Right atrium auricular region (tissue), 2 donors: Measurements from ENCODE around the gene CLK3. TPM values are rescaled to one million over a fixed set of nuclear protein-coding genes. Genes with fewer than 3 reads are reported as not detected.
"Not testable (repeated sequence)": the region's sequence is repeated elsewhere in the genome, so short reads cannot be mapped to it uniquely, and the experiment has no call there.

ENCODE experiments used
- DNase-seq: peaks from one replicate; pipeline ENCODE4 v3.0.0-alpha.2; 2019; ENCODE audit warnings: low spot score
- H3K27ac ChIP-seq, 2 donors: fragments of 200-600 bp; sonication (generic); 1 replicate in 1 of 2; 2 replicates in 1 of 2; pipeline ENCODE4 v1.5.1; 2016 to 2019
- H3K27me3 ChIP-seq, 2 donors: fragments of 200-600 bp; sonication (generic); one replicate each; pipeline versions ENCODE4 v1.5.1 to v1.6.0; 2017 to 2019
- H3K36me3 ChIP-seq: fragments of 200-600 bp; sonication (generic); one replicate; pipeline ENCODE4 v1.5.1; 2016
- H3K4me1 ChIP-seq, 2 donors: fragments of 200-600 bp; sonication (generic); one replicate each; pipeline versions ENCODE4 v1.5.1 to v1.6.0; 2017 to 2019
- H3K4me3 ChIP-seq, 2 donors: fragments of 200-600 bp; sonication (generic); 1 replicate in 1 of 2; 2 replicates in 1 of 2; pipeline ENCODE4 v1.5.1; 2017 to 2019; ENCODE audit warnings: mild to moderate bottlenecking in 1 of 2, moderate library complexity in 1 of 2
- H3K9me3 ChIP-seq, 2 donors: fragments of 200-600 bp; sonication (generic); one replicate each; pipeline ENCODE4 v1.5.1; 2019
- total RNA-seq, 2 donors: library from RNA; depleted of rRNA; stranded (reverse); fragments of >200 nt; gene quantifications; one replicate each; pipeline ENCODE4 v1.1.0, GENCODE V29; 2016
- TF ChIP-seq, protein P1 (sequence below), 2 donors: fragments of 200-600 bp; sonication (generic); IDR thresholded peaks; one replicate each; pipeline ENCODE4 v1.5.1; 2019; ENCODE audit warnings: antibody characterized with exemption in 2 of 2

CLK3 gene
- total RNA-seq, 2 donors from 2014 or later: 52.8 to 59.2 TPM

DNA sequence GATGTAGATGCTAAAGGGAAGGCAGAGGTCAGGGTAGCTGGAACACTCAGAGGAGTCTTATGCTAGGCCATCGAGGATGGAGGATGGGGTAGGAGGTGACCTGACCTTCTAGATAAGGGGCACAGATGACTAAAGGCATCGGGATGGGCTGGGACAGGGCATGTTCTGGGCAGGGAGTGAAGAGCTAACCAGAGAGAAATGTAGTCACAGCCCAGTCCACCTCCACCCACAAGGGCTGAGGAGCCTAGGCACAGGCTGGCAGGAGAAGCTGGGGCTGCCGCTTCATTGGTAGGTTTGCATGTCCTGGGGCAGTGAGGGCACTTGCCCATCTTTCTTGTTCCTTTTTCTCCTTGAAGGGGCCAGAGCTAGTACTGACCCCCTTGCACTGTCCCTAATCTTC, 12.6 kb downstream of the CLK3 start:
- DNase-seq: no peak
- no peak overlapping the region for H3K27ac ChIP-seq
- H3K36me3 ChIP-seq: peaks cover 90% of the 10 kb centered on the region

DNA sequence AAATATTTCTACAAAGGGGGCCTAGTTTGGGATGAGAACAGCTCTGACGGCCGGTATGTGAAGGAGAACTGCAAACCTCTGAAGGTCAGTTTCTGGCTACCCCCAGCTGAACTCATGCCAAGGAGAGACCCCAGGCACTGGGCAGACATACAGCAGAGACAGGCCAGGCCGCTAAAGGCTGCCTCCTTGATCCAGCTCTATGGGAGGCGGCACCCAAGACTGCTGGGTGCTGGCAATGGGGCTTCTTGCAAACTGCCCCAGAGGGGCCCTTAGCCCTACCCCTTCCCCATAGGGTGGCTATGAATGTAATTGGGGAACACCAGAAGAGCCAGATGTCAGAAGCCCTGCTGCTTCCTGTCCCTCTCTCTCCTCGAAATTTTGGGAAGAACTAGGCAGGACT, 13.3 kb downstream of the CLK3 start:
- Histone ChIP-seq H3K4me1 (no peaks in the 10 kb centered on the region), H3K27ac (no peak overlapping the region), H3K9me3 (no peaks in the 10 kb centered on the region), H3K27me3 (no peaks in the 10 kb centered on the region), H3K4me3 (no peak overlapping the region), H3K36me3 (peaks cover 83% of the 10 kb centered on the region)
- TF ChIP-seq, protein P1, sequence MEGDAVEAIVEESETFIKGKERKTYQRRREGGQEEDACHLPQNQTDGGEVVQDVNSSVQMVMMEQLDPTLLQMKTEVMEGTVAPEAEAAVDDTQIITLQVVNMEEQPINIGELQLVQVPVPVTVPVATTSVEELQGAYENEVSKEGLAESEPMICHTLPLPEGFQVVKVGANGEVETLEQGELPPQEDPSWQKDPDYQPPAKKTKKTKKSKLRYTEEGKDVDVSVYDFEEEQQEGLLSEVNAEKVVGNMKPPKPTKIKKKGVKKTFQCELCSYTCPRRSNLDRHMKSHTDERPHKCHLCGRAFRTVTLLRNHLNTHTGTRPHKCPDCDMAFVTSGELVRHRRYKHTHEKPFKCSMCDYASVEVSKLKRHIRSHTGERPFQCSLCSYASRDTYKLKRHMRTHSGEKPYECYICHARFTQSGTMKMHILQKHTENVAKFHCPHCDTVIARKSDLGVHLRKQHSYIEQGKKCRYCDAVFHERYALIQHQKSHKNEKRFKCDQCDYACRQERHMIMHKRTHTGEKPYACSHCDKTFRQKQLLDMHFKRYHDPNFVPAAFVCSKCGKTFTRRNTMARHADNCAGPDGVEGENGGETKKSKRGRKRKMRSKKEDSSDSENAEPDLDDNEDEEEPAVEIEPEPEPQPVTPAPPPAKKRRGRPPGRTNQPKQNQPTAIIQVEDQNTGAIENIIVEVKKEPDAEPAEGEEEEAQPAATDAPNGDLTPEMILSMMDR (IDR thresholded peaks at IDR 0.05): no peak
- DNase-seq: no peak

More for the DNA sequence above, 12.6 kb downstream of the CLK3 start:
- Histone ChIP-seq H3K27me3 (no peaks in the 10 kb centered on the region), H3K9me3 (no peaks in the 10 kb centered on the region), H3K4me1 (no peaks in the 10 kb centered on the region), H3K4me3 (no peak overlapping the region)
- TF ChIP-seq, protein P1 (IDR thresholded peaks at IDR 0.05): no peak

GRCh38 chr15:74629696-74630095, 14.1 kb downstream of the CLK3 start:
- not testable (repeated sequence) for H3K4me1 ChIP-seq, H3K9me3 ChIP-seq, H3K4me3 ChIP-seq, DNase-seq, H3K27ac ChIP-seq, H3K27me3 ChIP-seq
- H3K36me3 ChIP-seq: peaks cover 76% of the 10 kb centered on the region

DNA sequence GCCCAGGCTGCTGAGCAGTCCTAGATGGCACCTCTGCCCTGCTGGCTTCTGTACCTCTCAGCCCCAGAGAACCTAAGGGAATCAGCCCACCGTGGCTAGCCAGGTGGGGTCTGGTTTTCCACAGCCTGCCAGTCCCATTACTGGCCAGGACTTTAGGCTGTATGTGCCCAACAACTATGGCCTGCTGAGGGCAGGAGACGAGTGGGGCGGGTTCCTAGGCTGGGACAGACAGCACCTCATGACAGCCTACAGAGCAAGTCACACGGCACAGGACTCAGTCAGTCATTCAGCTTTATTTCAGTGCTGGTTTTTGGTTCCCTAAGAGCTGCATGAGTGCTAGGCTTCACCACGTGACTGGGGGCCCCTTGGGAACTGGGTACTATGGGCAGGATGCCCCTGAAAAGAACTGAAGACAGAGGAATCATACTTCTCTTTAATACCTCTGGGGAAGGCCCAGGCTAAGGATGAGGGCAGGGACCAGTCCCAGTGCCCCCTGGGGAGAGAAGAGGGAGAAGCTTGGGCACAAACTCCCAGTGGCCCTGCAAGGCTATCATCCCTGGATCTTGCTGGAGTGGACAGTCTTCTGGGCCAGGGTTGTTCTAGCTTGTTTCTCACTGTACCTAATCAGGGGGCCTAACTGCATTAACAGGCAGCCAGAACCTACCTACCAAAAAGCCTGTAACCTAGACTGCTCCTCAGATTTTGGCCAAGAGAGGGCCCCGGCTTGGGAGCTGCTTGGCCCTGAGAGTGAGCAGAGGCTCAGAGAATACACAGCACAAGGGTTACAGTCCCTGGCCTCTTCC, 14.8 kb downstream of the CLK3 start:
- H3K27me3 ChIP-seq: no peaks in the 10 kb centered on the region
- no peaks in the 10 kb centered on the region for H3K9me3 ChIP-seq
- DNase-seq: no peak
- TF ChIP-seq, protein P1 (IDR thresholded peaks at IDR 0.05): no peak
- H3K36me3 ChIP-seq: peaks cover 70% of the 10 kb centered on the region
- H3K27ac ChIP-seq: no peak overlapping the region
- no peak overlapping the region for H3K4me3 ChIP-seq
- no peaks in the 10 kb centered on the region for H3K4me1 ChIP-seq

- peaks cover 70% of the 10 kb centered on the region for H3K36me3 ChIP-seq
- no peak overlapping the region for H3K27ac ChIP-seq
- TF ChIP-seq, protein P1 (IDR thresholded peaks at IDR 0.05): no peak
- H3K4me3 ChIP-seq: no peak overlapping the region
- no peak for DNase-seq
- H3K9me3 ChIP-seq: no peaks in the 10 kb centered on the region
- no peaks in the 10 kb centered on the region for H3K27me3 ChIP-seq
- no peaks in the 10 kb centered on the region for H3K4me1 ChIP-seq
These were observed 15.4 kb downstream of the CLK3 start for GRCh38 chr15:74631087-74631385.

GRCh38 chr15:74631408-74631807, 15.8 kb downstream of the CLK3 start:
- no peak overlapping the region for H3K4me3 ChIP-seq
- DNase-seq: no peak
- no peaks in the 10 kb centered on the region for H3K4me1 ChIP-seq
- no peak overlapping the region for H3K27ac ChIP-seq
- TF ChIP-seq, protein P1 (IDR thresholded peaks at IDR 0.05): no peak
- H3K27me3 ChIP-seq: no peaks in the 10 kb centered on the region
- H3K36me3 ChIP-seq: peaks cover 70% of the 10 kb centered on the region
- H3K9me3 ChIP-seq: no peaks in the 10 kb centered on the region
